ELF-1 (cell line): ENCODE data around the gene ARHGEF19.
A peak's percentile ranks its signal among the peaks of the same experiment; 100 is the strongest.
"Not testable (repeated sequence)": the region's sequence is repeated elsewhere in the genome, so short reads cannot be mapped to it uniquely, and the experiment has no call there.

Experiments used
- DNase-seq: peaks from one replicate; pipeline ENCODE4 v3.0.0-alpha.2; 2016; ENCODE audit warnings: low read depth, low spot score

Gene ARHGEF19

DNA sequence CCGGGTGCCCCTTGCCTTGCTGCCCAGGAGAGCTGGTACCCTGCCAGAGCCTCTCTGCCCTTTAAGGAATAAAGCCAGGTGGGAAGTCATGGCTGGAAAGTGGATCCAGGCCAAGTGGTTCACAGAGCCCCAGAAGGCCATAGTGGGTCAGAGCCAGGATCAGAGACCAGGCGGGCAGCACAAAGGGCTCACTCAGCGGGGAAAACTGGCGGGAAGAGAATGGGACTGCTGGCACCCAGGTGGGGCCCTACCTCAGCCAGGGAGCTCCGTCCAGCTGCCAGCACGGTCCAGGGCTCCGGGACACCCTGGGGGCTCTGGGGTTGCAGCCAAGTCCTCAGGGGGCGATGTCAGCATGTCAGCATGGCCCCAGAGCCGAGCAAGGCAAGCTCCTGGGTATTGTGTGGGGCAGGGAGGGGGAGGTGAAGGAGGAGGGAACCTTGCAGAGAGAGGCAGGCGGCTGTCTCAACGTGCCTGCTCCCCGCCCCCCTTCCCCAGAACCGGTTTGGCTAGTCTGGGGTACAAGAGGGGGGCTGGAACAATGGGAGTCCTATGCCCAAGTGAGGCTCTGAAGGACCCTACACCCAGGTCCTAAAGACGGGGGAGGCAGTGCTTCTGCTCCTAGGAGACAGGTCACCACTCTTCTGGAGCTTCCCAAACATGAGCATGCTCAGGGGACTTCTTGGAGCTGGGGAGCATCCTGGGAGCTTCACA, at the start of gene ARHGEF19:
Gene ARHGEF19, minus strand, starts transcription at position 402 of the 711 bp plus-strand sequence. CDS start 3,598 bp downstream, outside the sequence.
- peak; percentile 54 for DNase-seq

DNA sequence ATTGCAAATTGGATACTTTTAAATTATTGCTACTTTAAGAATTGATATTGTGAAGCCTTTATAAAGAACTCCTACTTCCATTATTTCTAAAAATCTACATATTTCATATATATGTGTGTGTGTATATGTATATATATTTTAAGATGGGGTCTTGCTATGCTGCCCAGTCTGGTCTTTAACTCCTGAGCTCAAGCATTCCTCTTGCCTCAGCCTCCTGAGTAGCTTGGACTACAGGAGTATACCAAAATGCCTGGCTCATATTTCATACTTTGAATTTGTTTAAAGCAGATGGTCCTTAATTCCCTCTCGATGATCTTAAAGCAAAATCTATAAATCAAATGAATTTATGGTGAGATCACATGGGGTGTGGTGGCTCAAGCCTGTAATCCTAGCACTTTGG, 49.6 kb upstream of the ARHGEF19 start:
- no peak for DNase-seq

DNA sequence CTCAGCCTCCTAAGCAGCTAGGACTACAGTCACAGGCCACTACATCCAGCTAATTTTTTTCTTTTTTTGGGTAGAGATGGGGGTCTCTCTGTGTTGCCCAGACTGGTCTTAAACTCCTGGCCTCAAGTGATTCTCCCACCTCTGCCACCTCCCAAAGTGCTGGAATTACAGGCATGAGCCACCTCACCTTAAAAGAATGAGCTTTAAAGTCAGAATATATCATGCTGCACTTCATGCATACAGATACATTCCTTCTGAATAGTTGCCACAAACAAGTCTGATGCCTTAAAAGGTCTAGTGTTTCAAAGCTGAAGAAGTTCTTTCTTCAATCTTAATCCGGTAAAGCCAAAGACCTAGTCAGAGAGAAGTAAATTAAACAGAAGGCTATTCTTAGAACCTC, 48.4 kb upstream of the ARHGEF19 start:
- DNase-seq = no peak

DNA sequence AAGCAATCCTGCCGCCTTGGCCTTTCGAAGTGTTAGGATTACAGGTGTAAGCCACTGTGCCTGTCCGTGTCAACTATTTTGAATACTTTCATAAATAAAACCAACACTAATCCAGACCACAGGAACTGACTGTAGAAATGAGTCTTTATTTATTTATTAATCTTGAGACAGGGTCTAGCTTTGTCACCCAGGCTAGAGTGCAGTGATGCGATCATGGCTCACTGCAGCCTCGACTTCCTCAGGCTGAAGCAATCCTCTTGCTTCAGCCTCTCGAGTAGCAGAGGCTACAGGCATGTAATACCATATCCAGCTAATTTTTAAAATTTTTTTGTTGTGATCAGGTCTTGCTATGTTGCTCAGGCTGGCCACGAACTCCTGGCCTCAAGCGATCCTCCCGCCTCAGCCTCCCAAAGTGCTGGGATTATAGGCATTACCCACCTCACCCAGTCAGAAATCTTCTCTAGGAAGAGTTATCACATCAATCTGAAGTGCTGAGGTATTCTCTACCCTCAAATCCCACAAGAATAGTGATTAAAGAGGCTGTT, 46.2 kb upstream of the ARHGEF19 start:
- DNase-seq = no peak

DNA sequence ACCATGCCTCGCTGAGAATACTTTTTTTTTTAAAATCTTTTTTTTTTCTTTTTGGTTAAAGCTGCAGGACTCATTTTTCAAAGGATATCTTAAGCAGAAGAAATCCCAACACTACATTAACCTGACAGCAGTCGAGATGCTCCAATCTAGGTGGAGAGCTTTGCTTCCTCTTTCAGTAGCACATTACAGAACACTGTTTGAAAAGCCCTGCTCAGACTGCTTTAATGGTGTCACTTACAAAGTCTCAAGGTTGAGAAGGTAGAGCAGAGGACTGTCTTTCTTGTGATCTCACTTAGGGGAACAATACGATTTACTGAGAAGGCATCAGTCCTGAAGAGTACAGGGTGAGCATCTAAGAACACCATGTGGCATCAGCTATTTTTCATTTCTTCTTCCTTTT, 45.5 kb upstream of the ARHGEF19 start:
- DNase-seq = no peak

DNA sequence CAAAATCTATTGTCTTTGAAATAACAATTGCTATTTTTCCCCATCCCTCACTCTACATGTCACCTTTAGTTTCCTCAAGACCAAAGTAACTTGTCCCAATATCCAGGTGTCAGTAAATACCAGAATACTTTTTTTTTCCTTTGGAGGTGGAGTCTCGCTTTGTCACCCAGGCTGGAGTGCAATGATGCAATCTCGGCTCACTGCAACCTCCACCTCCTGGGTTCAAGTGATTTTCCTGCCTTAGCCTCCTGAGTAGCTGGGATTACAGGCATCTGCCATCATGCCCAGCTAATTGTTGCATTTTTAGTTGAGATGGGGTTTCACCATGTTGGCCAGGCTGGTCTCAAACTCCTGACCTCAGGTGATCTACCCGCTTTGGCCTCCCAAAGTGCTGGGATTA, 45.1 kb upstream of the ARHGEF19 start:
- not testable (repeated sequence) for DNase-seq

DNA sequence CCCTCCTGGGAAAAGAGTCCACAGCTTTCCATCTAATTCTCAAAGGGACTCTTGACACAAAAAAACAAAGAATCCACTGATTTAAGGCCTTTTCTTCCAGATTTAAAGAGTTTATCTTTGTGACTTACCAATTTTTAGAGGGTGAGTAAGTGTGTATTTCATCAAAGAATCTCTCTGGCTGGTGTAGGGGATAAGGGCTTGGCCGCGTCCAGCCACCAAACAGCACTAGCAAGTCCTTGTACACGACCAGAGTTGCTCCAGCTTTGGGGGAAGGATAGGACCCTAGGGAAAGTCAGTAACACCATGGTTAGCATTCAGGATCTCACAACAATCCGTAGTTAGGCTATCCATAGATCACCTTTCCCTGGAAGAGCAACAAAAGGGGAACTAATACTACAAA, 44.0 kb upstream of the ARHGEF19 start:
- DNase-seq = no peak

DNA sequence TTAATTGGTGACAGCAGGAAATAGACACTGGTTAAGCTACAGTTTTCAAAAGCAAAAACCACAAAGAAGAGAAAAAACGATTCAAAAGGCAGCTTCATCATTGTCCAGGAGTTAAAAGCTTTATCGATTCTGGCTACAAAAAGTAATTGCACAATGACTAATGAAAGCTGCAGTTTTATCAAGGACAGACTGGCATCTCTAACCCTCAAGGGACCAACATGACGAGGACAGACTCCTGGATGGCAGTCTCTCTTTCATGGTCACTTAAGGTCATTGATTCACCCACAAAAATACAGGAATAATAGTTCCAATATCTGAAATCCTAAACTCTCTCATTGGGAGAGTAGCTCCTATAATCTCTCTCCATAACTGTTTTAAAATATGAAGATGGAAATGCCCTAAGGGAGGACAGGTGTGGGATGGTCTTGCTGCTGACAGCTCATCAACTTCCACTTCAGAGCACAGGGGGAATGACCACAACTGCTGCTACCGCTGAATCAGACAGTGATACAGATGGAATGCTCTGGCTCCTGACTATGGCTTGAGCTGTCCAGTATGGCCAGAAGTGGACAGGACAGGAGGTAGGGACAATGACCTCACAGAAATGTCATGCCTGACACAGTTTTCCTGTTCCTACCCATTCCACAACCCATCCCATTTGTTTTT, 41.9 kb upstream of the ARHGEF19 start:
- no peak for DNase-seq

DNA sequence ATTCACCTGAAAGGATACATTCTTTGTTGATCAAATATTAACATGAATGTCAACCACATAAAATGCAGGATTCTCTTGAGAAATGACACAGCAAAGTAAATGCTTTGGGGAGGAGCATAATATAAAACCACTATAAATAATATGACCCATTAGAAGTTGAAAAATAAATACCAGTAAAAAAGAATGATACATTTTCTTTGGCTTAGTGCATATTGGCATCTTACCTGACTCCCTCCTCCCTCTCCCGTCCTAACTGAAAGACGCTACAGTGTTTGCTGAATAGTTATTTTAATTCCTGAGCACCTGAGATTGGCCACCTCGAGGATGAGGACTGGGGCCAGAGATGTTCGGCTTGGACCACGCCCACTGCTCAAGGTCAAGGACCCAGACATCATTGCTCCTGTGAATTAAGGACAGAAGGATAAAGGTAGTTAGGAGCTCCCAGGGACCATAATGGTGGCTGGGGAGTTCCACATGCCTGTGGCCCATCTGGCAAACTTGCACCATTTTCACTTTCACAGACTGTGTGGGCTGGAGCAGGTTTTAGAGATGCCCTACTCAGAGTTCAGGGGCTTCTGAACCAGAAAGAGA, 41.0 kb upstream of the ARHGEF19 start:
- DNase-seq = no peak

DNA sequence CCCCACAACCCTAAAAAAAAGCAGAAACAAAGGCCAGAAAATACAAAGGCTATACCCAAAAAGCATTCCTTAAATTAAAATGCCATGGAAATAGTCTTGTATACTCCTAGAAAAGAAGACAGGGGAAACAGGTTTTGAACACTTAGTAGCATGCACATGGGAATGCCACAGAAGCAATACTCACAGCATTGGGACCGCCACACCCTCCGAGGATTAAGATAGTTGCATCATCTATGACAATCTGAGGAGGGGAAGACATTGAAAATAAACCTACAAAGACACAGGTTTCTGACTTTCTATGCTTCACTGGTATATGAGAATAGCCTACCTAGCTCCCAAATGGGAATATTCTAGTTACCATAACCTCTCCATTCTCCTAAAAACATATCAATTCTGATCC, 40.5 kb upstream of the ARHGEF19 start:
- no peak for DNase-seq

DNA sequence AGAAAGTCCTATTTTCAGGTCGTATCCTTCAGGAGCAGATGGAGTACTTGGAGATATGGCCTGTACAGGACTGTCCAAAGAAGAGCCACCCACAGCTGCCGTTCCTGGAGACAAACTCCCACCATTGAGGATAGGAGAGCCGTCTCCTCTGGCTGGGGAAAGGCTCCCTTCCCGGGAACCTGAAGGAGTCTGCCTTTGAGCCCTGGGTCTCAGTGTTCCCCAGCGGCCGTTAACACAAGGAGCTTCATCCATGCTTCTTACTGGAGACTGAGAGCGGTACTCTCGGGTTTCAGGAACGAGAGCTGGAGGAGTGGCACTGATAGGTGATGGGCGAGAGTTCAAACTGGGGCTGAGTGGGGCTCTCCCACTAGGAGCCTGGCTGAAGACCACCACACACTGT, 38.9 kb upstream of the ARHGEF19 start:
- DNase-seq = no peak

DNA sequence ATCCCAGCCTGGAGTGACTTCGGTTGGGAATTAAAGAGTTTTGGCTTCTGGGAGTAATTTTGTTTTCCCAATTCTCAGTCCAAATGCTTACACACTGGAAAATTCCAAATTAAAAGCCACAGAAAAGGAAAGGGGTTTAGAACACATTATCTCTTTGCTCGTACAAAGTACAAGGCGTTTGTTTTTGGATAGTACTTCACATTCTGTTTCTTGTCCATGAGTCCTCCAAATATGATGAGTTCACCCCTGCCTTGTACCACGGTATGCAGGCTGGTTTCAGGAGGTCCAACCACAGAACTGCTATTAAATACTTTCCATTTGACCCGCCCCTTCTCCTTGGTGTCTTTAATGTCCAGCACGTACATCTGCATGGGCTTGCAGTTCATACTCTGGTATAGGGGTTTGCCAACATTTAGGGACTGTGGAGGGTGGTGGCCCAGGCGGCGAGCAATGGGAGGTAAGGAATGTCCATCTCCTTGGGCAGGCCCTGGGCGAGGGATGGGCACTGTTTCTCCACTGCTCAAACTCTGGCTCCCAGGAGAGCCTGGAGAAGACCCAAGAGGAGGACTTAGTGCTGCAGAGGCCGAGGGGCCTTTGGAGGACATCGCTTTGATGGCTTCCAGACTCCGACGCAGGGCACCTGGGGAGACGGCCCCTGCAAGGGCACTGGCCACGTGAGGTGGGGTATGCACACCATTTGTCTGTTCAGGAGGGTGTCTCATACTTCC, 38.2 kb upstream of the ARHGEF19 start:
- DNase-seq = no peak

DNA sequence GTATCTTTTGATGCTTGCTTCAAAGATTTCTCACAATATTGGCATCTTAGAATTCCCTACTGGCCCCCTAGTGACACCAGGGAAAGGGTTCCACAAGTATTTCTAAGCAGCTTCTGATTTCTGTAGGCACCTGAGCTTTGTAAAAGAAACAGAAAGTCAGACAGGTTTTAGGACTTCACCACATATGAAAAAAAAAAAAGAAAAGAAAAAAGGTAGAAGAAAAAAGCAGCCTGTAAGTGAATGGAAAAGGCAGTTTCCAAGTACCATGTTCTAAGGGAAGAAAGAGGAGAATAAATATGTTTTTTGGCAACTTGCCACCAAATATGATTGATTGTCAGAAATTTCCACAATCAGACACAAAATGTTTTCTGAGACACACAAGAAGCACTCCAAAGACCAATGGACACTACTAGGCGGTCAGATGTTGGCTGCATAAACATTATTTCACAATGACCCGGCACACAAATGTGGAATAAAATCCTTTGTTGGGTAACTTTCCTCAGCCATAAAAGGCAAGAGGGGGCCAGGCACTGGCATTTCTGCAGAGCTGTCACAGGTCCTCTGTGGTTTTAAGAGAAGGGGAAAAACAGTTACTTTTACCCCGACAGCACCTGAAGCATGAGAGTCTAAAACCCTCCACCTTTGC, 37.3 kb upstream of the ARHGEF19 start:
- DNase-seq = no peak

DNA sequence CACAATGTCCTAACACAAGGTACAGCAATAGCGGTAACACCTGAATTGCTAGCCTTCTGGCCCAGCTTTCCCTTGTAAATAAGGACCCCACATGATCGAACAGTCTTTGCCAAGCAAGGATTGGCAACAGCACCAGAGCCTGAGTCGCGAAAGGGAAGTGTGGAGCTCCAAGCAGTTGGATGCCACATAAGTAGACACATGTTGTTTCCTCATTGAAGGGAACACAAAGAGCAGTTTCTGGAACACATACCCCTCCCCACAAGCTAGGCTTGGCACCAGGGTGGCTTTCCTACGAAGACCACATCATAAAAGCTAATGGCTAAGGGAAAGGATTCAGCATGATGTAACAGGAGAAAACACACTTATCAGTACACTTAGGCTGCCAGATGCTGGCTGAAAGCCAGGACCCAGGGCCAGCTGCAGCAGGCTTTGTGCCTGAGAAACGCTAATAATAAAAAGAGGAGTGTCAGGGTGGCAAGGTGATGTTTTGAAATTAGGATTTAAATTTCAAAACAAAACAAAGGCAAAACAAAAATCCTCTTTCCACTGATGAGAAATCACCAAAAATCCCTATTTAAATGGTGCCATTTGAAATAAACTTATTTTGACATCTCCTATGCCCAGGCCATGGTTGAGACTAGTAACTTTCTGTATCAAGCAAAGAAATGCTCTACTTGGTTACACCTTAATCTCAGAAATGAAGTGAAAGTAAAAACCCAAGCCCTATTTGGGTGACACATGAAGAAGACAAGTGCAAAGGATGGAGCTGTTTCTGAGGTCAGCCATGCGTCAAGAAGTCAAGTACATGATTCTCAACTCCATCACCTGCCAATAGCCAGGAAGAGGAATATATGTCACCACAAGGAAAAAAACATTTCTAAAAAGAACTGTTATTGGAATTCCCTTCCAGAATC, 36.4 kb upstream of the ARHGEF19 start:
- DNase-seq = no peak

DNA sequence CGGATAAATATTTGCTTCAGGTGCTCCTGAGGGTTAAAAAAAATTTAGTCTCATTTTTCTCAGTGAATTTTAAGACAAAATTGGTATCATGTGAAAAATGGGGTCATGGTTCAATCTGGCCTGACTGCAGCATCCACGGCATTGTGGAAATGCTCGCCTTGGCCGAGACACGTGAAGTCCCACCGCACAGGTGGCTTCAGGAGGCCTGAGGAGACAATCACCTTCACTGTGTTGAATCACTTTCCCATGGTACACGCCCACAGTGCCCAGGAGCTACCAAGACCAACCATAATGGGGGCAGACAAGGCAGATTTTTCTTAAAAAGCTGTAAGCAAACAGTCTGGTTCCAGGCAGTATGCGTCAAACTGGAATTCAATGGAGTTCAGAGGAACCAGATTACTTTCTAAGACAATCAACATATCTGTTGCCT, 35.6 kb upstream of the ARHGEF19 start:
- no peak for DNase-seq

DNA sequence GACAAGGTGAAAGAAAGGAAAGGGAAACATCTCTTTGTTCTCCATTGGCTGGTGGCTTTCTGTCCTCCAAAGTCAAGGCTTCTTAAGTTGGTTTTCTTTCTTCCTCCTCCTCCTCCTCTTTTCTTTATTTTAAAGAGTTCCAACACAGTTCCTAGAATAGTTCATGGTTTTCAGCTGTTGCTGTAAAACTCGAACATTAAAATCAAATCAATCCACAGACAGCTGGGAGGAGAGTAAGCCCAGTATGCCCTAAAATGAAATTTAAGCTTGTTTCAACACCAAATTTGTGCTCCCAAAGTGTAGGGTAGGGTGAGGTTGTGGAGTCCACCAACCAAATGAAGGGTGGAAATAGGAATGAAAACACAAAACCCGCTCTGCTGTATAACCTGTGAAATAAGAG, 35.0 kb upstream of the ARHGEF19 start:
- no peak for DNase-seq

DNA sequence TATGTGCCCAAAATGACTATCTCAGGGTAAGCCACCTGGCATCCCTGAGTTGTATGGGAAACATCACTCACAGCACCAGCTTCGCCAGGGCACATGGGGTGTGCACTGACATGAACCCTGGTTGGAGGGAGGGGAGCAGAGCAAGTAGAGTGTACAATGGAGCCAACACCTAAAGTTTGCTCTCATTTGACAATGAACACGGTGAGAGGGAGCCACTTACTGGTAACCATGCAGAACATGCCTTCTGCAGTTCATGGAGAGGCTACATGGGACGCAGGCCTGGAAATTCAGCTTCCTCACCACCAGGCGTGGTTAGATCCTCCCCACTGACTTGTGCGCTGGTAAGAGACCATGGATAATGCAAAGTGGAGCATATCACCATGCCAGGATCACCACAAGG, 34.5 kb upstream of the ARHGEF19 start:
- DNase-seq = no peak

DNA sequence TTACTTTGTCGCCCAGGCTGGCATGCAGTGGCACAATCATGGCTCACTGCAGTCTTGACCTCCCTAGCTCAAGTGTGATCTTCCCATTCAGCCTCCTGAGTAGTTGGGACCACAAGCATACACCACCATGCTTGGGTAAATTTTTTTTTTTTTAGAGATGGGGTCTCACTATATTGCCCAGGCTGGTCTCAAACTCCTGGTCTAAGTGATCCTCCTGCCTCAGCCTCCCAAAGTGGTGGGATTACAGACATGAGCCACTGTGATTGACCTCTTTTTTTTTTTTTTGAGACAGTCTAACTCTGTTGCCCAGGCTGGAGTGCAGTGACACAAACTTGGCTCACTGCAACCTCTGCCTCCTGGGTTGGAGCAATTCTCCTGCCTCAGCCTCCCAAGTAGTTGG, 33.8 kb upstream of the ARHGEF19 start:
- DNase-seq = not testable (repeated sequence)

DNA sequence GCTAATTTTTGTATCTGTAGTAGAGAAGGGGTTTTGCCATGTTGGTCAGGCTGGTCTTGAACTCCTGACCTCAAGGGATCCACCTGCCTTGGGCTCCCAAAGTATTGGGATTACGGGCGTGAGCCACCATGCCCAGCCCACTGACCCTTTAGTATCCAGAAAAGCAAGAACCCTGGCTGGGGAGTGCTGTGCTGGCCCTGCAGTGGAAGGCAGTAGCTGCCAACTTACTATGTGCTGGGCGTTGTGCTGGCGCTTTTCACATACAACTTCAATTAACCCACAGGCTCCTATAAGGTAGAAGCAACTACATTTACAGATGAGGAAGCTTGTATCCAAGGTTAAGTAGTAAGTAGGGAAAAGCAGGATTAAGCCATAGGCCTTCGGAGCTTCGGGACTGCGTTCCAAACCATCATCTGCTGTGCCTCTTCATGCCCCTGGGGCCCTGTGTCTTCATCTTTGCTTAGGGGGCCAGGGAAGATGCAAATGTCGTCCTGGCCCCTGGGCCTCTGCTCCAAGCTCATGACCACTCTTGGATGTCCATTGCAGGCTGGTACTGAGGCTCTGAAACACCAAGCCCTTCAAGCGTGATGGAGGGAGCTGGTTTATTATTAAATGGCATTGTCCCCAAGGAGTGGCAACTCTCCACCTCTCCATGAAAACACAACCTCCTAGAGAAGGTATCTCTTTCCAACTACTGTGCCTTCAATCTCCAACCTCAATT, 33.2 kb upstream of the ARHGEF19 start:
- no peak for DNase-seq
